Glutamatergic neuron (in vitro differentiated cells): ENCODE data around the gene UMPS. TPM values are rescaled to one million over a fixed set of nuclear protein-coding genes. Genes with fewer than 3 reads are reported as not detected.
A peak's percentile ranks its signal among the peaks of the same experiment; 100 is the strongest.

Source experiments
- DNase-seq: peaks from one replicate; pipeline ENCODE4 v3.0.0; 2022
- H3K27ac Mint-ChIP-seq: one replicate; pipeline ENCODE4 v1.8.0; 2020; ENCODE audit warnings: mild to moderate bottlenecking, mixed read lengths, inconsistent platforms; ENCODE audit not compliant: unreplicated experiment
- H3K27me3 Mint-ChIP-seq: one replicate; pipeline ENCODE4 v1.8.0; 2020; ENCODE audit warnings: mild to moderate bottlenecking, moderate library complexity, mixed read lengths, inconsistent platforms; ENCODE audit not compliant: unreplicated experiment
- H3K36me3 Mint-ChIP-seq: one replicate; pipeline ENCODE4 v1.8.0; 2020; ENCODE audit warnings: mild to moderate bottlenecking, mixed read lengths, inconsistent platforms; ENCODE audit not compliant: unreplicated experiment
- H3K4me1 Mint-ChIP-seq: one replicate; pipeline ENCODE4 v1.8.0; 2020; ENCODE audit warnings: mild to moderate bottlenecking, low read depth, mixed read lengths, inconsistent platforms; ENCODE audit not compliant: unreplicated experiment
- H3K4me3 Mint-ChIP-seq: one replicate; pipeline ENCODE4 v1.8.0; 2020; ENCODE audit warnings: mild to moderate bottlenecking, mixed read lengths, inconsistent platforms; ENCODE audit not compliant: unreplicated experiment
- H3K9me3 Mint-ChIP-seq: one replicate; pipeline ENCODE4 v1.8.0; 2020; ENCODE audit warnings: mild to moderate bottlenecking, moderate library complexity, mixed read lengths, inconsistent platforms; ENCODE audit not compliant: unreplicated experiment
- CTCF ChIP-seq: fragments of 200-600 bp; sonication (generic); IDR thresholded peaks from one replicate; pipeline ENCODE4 v1.5.0; 2021; ENCODE audit not compliant: partially characterized antibody, unreplicated experiment
- total RNA-seq: library from RNA; stranded (reverse); fragmentation: NEBNext Ultra II Directional; extraction: Animal tissue kit (Norgen Biotek cat#: 25700); gene quantifications from one replicate; pipeline ENCODE4 v1.2.1, GENCODE V29; 2021; ENCODE audit not compliant: unreplicated experiment

Gene UMPS
- total RNA-seq, 1 donor from 2014 or later, result 30.7 TPM

- no peak for TF ChIP-seq CTCF
- no peak for DNase-seq
- Mint-ChIP-seq H3K4me1 (no peaks in the 10 kb centered on the region), H3K4me3 (no peak overlapping the region), H3K27ac (no peak overlapping the region), H3K27me3 (peaks cover 3% of the 10 kb centered on the region), H3K9me3 (peaks cover 1% of the 10 kb centered on the region), H3K36me3 (peaks cover 16% of the 10 kb centered on the region)
These were observed 22.6 kb upstream of the UMPS start for GRCh38 chr3:124707656-124708062.

- peaks cover 8% of the 10 kb centered on the region for H3K36me3 Mint-ChIP-seq
- no peak overlapping the region for H3K4me3 Mint-ChIP-seq
- H3K4me1 Mint-ChIP-seq, result no peaks in the 10 kb centered on the region
- no peak overlapping the region for H3K27ac Mint-ChIP-seq
- no peak for DNase-seq
- TF ChIP-seq CTCF, result no peak
- H3K9me3 Mint-ChIP-seq, result no peaks in the 10 kb centered on the region
- H3K27me3 Mint-ChIP-seq, result peaks cover 2% of the 10 kb centered on the region
These were observed 15.9 kb upstream of the UMPS start for GRCh38 chr3:124714223-124714853.

GRCh38 chr3:124722589-124722988 is 7.7 kb upstream of the UMPS start:
- no peaks in the 10 kb centered on the region for H3K27me3 Mint-ChIP-seq
- DNase-seq, result no peak
- peaks cover 9% of the 10 kb centered on the region for H3K36me3 Mint-ChIP-seq
- no peaks in the 10 kb centered on the region for H3K9me3 Mint-ChIP-seq
- no peaks in the 10 kb centered on the region for H3K4me1 Mint-ChIP-seq
- H3K27ac Mint-ChIP-seq, result no peak overlapping the region
- H3K4me3 Mint-ChIP-seq, result no peak overlapping the region
- TF ChIP-seq CTCF, result no peak

DNA sequence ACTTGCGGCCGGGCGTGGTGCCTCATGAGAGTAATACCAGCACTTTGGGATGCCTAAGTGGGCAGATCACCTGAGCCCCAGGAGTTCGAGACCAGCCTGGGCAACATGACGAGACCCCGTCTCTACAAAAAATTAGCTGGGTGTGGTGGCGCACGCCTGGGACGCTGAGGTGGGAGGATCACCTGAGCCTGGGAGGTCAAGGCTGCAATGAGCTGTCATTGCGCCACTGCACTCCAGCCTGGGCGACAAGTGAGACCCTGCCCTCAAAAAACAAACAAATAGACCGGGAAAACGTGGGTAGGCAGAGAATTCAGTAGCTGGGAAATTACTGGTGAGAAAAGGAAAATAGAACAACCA is 667 bp downstream of the UMPS start:
- Mint-ChIP-seq H3K4me3 (peak overlapping the region; percentile 97), H3K27me3 (peaks cover 8% of the 10 kb centered on the region), H3K36me3 (no peaks in the 10 kb centered on the region), H3K9me3 (peaks cover 2% of the 10 kb centered on the region), H3K27ac (peak overlapping the region; percentile 99), H3K4me1 (peaks cover 5% of the 10 kb centered on the region)
- TF ChIP-seq CTCF, result no peak
- no peak for DNase-seq

DNA sequence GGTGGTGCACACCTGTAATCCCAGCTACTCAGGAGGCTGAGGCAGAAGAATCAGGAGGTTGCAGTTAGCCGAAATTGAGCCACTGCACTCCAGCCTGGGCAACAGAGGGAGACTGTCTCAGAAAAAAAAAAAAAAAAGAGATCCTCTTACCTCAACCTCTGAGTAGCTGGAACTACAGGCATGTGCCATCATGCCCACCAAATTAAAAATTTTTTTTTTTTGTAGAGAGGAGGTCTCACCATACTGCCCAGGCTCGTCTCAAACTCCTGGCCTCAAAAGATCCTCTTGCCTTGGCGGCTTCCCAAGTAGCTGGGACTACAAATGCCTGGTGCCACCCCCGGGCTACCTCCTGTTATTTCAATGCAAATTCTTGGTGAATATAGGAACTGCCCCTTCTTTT is 1.5 kb downstream of the UMPS start:
- H3K27ac Mint-ChIP-seq, result no peak overlapping the region
- H3K4me1 Mint-ChIP-seq, result peaks cover 5% of the 10 kb centered on the region
- H3K36me3 Mint-ChIP-seq, result no peaks in the 10 kb centered on the region

More for the DNA sequence above, 1.5 kb downstream of the UMPS start:
- TF ChIP-seq CTCF, result no peak
- Mint-ChIP-seq H3K9me3 (peaks cover 2% of the 10 kb centered on the region), H3K27me3 (peaks cover 8% of the 10 kb centered on the region), H3K4me3 (peak overlapping the region; percentile 97)
- DNase-seq, result no peak
